HepG2 (cell line): ENCODE measurements around the gene SF3B6. TPM values are rescaled to one million over a fixed set of nuclear protein-coding genes. Genes with fewer than 3 reads are reported as not detected.

Experiments used
- DMAP1 ChIP-seq: IDR thresholded peaks from 2 replicates; pipeline ENCODE4 v1.6.1; 2016
- FOXP1 ChIP-seq, 2 experiments: fragments of 450-650 bp in 1 of 2; IDR thresholded peaks; 2 replicates each; pipeline ENCODE4 v1.6.1; 2017 to 2018; ENCODE audit warnings: antibody characterized with exemption in 1 of 2
- KDM4B ChIP-seq: sonication (generic); formaldehyde crosslinking; IDR thresholded peaks from 2 replicates; pipeline ENCODE4 v1.4.0; 2020; ENCODE audit warnings: missing genetic modification reagents
- KLF13 ChIP-seq: sonication (generic); formaldehyde crosslinking; IDR thresholded peaks from 2 replicates; pipeline ENCODE4 v1.4.0; 2020; ENCODE audit warnings: mild to moderate bottlenecking, missing genetic modification reagents
- MAF1 ChIP-seq: sonication (generic); formaldehyde crosslinking; IDR thresholded peaks from 2 replicates; pipeline ENCODE4 v1.5.0; 2020; ENCODE audit warnings: missing genetic modification reagents, borderline replicate concordance
- PHF5A ChIP-seq: IDR thresholded peaks from one replicate; pipeline ENCODE4 v1.6.1; 2018; ENCODE audit warnings: low read depth, missing genetic modification reagents; ENCODE audit not compliant: unreplicated experiment
- SIX1 ChIP-seq: sonication (generic); formaldehyde crosslinking; IDR thresholded peaks from 2 replicates; pipeline ENCODE4 v1.4.0; 2020; ENCODE audit warnings: missing genetic modification reagents, borderline replicate concordance
- SMC3 ChIP-seq: IDR thresholded peaks from 2 replicates; pipeline ENCODE4 v1.6.1; 2011; ENCODE audit warnings: low read length, improper control_type of control experiment
- SRF ChIP-seq: IDR thresholded peaks from 2 replicates; pipeline ENCODE4 v1.6.1; 2011; ENCODE audit warnings: mild to moderate bottlenecking, low read depth, low read length, moderate library complexity
- ZBTB37 ChIP-seq: sonication (generic); formaldehyde crosslinking; IDR thresholded peaks from 2 replicates; pipeline ENCODE4 v1.4.0; 2020; ENCODE audit warnings: mild to moderate bottlenecking, missing genetic modification reagents
- ZNF264 ChIP-seq: sonication (generic); formaldehyde crosslinking; IDR thresholded peaks from 2 replicates; pipeline ENCODE4 v1.4.0; 2020; ENCODE audit warnings: missing genetic modification reagents
- ZNF546 ChIP-seq: sonication (generic); formaldehyde crosslinking; conservative IDR thresholded peaks from 2 replicates; pipeline ENCODE4 v1.8.1; 2023; ENCODE audit warnings: mild to moderate bottlenecking, missing genetic modification reagents
- ZNF556 ChIP-seq: sonication (generic); formaldehyde crosslinking; IDR thresholded peaks from 2 replicates; pipeline ENCODE4 v1.4.0; 2020; ENCODE audit warnings: mild to moderate bottlenecking, missing genetic modification reagents, borderline replicate concordance
- polyA plus RNA-seq, 8 experiments: library from polyadenylated mRNA; depleted of rRNA in 3 of 8; stranded (reverse) in 7 of 8; unstranded in 1 of 8; fragments of >200 nt; fragmentation: Illumina TruSeq in 4 of 8; extraction: Trizol in 4 of 8; gene quantifications; 2 replicates each; pipeline versions ENCODE4 v1.2.1 to v1.2.3, GENCODE V29; 2011 to 2016; ENCODE audit warnings: low read depth in 4 of 8, missing spikeins in 1 of 8, mixed read lengths in 1 of 8; ENCODE audit not compliant: insufficient read depth in 1 of 8
- total RNA-seq, 5 experiments: library from RNA; depleted of rRNA; stranded (reverse); fragments of >200 nt; fragmentation: Illumina TruSeq; extraction: Trizol; gene quantifications; 2 replicates each; pipeline ENCODE4 v1.2.3, GENCODE V29; 2016; ENCODE audit warnings: low read depth in 1 of 5
- TF ChIP-seq, protein P1 (sequence below): sonication (generic); formaldehyde crosslinking; IDR thresholded peaks from 2 replicates; pipeline ENCODE4 v1.4.0; 2020; ENCODE audit warnings: missing genetic modification reagents
- TF ChIP-seq, protein P2 (sequence below): fragments of 450-650 bp; IDR thresholded peaks from 2 replicates; pipeline ENCODE4 v1.6.1; 2016
- TF ChIP-seq, protein P3 (sequence below): sonication (generic); formaldehyde crosslinking; conservative IDR thresholded peaks from 2 replicates; pipeline ENCODE4 v1.4.0; 2020; ENCODE audit warnings: missing genetic modification reagents
- TF ChIP-seq, protein P4 (sequence below): sonication (generic); formaldehyde crosslinking; conservative IDR thresholded peaks from 2 replicates; pipeline ENCODE4 v1.4.0; 2020; ENCODE audit warnings: missing genetic modification reagents
- TF ChIP-seq, protein P5 (sequence below): sonication (generic); formaldehyde crosslinking; IDR thresholded peaks from 2 replicates; pipeline ENCODE4 v1.4.0; 2020; ENCODE audit warnings: missing genetic modification reagents

Gene SF3B6
- total and polyA plus RNA-seq, 2 of the 13 experiments (the other 11 are each of a cell fraction or from before 2014, with no cell fraction given): 177 to 182 TPM

- peak; percentile 55; the same call in 1 of the 2 replicates for TF ChIP-seq KDM4B (CRISPR knock-in tag)
- no peak for TF ChIP-seq PHF5A (CRISPR knock-in tag)
- no peak for TF ChIP-seq FOXP1 (IDR thresholded peaks at IDR 0.05)
- no peak for TF ChIP-seq FOXP1 (CRISPR knock-in tag; IDR thresholded peaks at IDR 0.05)
- TF ChIP-seq, protein P1, sequence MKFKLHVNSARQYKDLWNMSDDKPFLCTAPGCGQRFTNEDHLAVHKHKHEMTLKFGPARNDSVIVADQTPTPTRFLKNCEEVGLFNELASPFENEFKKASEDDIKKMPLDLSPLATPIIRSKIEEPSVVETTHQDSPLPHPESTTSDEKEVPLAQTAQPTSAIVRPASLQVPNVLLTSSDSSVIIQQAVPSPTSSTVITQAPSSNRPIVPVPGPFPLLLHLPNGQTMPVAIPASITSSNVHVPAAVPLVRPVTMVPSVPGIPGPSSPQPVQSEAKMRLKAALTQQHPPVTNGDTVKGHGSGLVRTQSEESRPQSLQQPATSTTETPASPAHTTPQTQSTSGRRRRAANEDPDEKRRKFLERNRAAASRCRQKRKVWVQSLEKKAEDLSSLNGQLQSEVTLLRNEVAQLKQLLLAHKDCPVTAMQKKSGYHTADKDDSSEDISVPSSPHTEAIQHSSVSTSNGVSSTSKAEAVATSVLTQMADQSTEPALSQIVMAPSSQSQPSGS (CRISPR knock-in tag): peak; percentile 41; the same call in 1 of the 2 replicates
- peak; percentile 70; the same call in 1 of the 2 replicates for TF ChIP-seq KLF13 (CRISPR knock-in tag)
- peak; percentile 52; the same call in 1 of the 2 replicates for TF ChIP-seq MAF1 (CRISPR knock-in tag)
- TF ChIP-seq, protein P2, sequence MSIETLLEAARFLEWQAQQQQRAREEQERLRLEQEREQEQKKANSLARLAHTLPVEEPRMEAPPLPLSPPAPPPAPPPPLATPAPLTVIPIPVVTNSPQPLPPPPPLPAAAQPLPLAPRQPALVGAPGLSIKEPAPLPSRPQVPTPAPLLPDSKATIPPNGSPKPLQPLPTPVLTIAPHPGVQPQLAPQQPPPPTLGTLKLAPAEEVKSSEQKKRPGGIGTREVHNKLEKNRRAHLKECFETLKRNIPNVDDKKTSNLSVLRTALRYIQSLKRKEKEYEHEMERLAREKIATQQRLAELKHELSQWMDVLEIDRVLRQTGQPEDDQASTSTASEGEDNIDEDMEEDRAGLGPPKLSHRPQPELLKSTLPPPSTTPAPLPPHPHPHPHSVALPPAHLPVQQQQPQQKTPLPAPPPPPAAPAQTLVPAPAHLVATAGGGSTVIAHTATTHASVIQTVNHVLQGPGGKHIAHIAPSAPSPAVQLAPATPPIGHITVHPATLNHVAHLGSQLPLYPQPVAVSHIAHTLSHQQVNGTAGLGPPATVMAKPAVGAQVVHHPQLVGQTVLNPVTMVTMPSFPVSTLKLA: no peak
- peak; percentile 86 for TF ChIP-seq ZNF546 (CRISPR knock-in tag)
- TF ChIP-seq ZBTB37 (CRISPR knock-in tag): no peak
- TF ChIP-seq, protein P3, sequence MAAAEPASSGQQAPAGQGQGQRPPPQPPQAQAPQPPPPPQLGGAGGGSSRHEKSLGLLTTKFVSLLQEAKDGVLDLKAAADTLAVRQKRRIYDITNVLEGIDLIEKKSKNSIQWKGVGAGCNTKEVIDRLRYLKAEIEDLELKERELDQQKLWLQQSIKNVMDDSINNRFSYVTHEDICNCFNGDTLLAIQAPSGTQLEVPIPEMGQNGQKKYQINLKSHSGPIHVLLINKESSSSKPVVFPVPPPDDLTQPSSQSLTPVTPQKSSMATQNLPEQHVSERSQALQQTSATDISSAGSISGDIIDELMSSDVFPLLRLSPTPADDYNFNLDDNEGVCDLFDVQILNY (CRISPR knock-in tag): peak; percentile 30; the same call in 1 of the 2 replicates
- TF ChIP-seq SIX1 (CRISPR knock-in tag): no peak
- TF ChIP-seq, protein P4, sequence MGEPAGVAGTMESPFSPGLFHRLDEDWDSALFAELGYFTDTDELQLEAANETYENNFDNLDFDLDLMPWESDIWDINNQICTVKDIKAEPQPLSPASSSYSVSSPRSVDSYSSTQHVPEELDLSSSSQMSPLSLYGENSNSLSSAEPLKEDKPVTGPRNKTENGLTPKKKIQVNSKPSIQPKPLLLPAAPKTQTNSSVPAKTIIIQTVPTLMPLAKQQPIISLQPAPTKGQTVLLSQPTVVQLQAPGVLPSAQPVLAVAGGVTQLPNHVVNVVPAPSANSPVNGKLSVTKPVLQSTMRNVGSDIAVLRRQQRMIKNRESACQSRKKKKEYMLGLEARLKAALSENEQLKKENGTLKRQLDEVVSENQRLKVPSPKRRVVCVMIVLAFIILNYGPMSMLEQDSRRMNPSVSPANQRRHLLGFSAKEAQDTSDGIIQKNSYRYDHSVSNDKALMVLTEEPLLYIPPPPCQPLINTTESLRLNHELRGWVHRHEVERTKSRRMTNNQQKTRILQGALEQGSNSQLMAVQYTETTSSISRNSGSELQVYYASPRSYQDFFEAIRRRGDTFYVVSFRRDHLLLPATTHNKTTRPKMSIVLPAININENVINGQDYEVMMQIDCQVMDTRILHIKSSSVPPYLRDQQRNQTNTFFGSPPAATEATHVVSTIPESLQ (CRISPR knock-in tag): 0 out of 2 replicates have a peak, but pooled peaks have one; percentile 48
- no peak for TF ChIP-seq SMC3
- TF ChIP-seq DMAP1 (CRISPR knock-in tag): peak; percentile 33
- TF ChIP-seq ZNF556 (CRISPR knock-in tag): peak; percentile 43; the same call in 1 of the 2 replicates
- no peak for TF ChIP-seq SRF
- TF ChIP-seq, protein P5, sequence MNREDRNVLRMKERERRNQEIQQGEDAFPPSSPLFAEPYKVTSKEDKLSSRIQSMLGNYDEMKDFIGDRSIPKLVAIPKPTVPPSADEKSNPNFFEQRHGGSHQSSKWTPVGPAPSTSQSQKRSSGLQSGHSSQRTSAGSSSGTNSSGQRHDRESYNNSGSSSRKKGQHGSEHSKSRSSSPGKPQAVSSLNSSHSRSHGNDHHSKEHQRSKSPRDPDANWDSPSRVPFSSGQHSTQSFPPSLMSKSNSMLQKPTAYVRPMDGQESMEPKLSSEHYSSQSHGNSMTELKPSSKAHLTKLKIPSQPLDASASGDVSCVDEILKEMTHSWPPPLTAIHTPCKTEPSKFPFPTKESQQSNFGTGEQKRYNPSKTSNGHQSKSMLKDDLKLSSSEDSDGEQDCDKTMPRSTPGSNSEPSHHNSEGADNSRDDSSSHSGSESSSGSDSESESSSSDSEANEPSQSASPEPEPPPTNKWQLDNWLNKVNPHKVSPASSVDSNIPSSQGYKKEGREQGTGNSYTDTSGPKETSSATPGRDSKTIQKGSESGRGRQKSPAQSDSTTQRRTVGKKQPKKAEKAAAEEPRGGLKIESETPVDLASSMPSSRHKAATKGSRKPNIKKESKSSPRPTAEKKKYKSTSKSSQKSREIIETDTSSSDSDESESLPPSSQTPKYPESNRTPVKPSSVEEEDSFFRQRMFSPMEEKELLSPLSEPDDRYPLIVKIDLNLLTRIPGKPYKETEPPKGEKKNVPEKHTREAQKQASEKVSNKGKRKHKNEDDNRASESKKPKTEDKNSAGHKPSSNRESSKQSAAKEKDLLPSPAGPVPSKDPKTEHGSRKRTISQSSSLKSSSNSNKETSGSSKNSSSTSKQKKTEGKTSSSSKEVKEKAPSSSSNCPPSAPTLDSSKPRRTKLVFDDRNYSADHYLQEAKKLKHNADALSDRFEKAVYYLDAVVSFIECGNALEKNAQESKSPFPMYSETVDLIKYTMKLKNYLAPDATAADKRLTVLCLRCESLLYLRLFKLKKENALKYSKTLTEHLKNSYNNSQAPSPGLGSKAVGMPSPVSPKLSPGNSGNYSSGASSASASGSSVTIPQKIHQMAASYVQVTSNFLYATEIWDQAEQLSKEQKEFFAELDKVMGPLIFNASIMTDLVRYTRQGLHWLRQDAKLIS (CRISPR knock-in tag): no peak
- no peak for TF ChIP-seq ZNF264 (CRISPR knock-in tag)
Observed at GRCh38 chr2:24123195-24123921, 47.2 kb upstream of the SF3B6 start, which contains the start of the genes FAM228B and PFN4 (continued).
